ENCODE results near the gene LMO7.
"Not testable (repeated sequence)": the region's sequence is repeated elsewhere in the genome, so short reads cannot be mapped to it uniquely, and the experiment has no call there.

Gene LMO7

DNA sequence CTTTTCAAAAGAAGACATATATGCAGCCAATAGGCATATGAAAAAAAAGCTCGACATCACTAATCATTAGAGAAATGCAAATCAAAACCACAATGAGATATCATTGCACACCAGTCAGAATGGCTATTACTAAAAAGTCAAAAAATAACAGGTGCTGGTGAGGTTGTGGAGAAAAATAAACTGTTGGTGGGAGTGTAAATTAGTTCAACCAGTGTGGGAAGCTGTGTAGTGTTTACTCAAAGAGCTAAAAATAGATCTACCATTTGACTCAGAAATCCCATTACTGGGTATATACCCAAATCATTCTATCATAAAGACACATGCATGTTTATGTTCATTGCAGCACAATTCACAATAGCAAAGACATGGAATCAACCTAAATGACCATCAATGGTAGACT, 106.9 kb downstream of the LMO7 start:
- not testable (repeated sequence) for DNase-seq (ENCODE audit: low spot score)

DNA sequence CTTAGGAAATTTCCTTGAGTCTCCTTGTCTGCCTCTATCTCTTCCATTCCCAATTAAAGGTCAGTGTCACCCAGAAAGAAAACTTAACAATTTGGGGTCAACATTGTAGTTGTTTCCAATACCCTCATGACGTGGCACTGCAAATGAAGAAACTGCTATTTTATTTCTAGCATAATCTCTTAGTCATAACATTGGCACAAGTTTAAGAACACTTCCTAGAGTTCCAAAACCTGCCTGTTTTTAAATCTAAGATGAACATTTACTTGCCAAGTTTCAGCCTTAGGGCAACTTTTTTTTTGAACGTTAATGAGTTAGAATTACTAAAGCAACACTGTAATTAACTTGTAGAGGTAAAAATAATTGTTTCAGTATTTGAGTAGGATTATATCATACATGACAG, 108.0 kb downstream of the LMO7 start:
- DNase-seq (ENCODE audit: low spot score) = no peak

GRCh38 chr13:75745387-75745786, 109.3 kb downstream of the LMO7 start:
- DNase-seq (ENCODE audit: low spot score) = no peak

DNA sequence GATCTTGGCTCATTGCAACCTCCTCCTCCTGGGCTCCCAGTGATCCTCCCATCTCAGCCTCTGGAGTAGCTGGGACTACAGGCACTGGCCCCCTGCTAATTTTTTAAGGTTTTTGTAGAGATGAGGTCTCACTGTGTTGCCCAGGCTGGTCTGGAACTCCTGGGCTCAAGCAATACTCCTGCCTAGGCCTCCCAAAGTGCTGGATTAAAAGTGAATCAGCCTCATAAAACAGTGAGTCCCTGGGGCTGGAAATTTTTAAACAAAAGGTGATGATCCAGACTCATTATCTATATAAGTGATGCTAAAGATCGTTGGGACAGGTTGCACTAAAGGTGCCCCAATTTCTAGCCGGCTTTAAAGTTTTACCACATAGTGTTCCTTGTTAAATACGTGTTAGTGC, 112.7 kb downstream of the LMO7 start:
- DNase-seq (ENCODE audit: low spot score) = no peak

DNA sequence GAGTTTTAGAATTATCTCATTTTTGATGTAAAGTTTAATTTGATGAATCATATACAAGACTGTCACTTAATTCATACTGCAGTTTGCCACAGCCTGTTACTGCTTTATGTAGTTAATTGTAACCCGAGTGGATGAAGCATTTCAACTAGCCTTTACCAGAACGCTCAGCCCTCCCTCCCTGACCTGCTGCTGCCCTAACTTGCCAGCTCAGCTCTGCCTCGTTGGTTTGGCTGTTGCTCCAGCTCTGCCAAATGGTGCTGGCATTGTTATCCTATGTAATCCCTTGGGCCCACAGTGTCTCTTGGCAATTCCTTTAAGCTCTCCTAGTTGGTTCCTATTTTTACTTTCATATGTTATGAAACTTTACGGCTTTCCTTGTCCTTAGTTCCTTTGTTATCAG, 113.3 kb downstream of the LMO7 start:
- peak; percentile 42 for DNase-seq (ENCODE audit: low spot score)

GRCh38 chr13:75751350-75751749, 115.2 kb downstream of the LMO7 start:
- DNase-seq (ENCODE audit: low spot score) = no peak

GRCh38 chr13:75752826-75753225, 116.7 kb downstream of the LMO7 start:
- DNase-seq (ENCODE audit: low spot score) = no peak

DNA sequence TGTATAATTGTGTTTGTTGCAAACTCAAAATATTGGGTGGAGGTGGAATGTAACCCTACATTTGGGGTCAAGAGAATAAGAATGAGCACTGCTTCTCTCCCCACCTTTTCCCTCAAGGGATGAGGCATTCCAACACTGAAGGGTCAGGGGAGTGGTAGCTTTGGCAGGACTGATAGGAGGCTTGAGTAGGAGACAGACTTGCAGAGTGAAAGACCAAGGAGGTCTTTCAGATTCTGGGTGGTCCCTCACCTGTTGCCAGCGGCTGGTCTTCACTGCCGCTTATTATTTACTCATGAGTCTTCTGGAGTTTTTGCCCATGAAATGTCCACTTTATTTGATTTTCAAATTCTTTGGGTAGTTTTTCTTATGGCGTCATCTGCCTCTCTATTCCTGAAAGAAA, 118.8 kb downstream of the LMO7 start:
- DNase-seq (ENCODE audit: low spot score) = no peak

GRCh38 chr13:75757336-75757735, 121.2 kb downstream of the LMO7 start:
- DNase-seq (ENCODE audit: low spot score) = no peak

- DNase-seq (ENCODE audit: low spot score) = no peak
Observed at GRCh38 chr13:75759531-75759930, 123.4 kb downstream of the LMO7 start.

- no peak for DNase-seq (ENCODE audit: low spot score)
Observed at GRCh38 chr13:75760131-75761021, 124.2 kb downstream of the LMO7 start.

DNA sequence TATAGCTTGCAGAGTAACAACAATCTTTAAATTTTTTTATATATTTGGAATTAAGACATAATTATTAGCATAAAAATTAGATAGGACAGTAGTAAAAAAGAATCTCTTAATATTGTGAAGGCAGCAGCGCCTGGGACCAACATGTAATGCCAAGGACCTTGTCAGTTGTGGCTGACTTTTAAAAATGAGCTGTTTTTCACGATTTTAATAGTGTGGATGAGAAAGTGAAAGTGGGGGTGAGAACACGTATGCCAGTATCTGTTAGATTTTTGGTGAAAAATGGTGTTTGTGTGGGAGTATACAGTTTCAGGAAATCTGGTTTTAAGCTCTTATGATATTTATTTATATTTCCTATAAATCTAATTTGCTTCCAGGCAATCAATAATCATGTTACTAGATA, 125.2 kb downstream of the LMO7 start:
- DNase-seq (ENCODE audit: low spot score) = no peak

DNA sequence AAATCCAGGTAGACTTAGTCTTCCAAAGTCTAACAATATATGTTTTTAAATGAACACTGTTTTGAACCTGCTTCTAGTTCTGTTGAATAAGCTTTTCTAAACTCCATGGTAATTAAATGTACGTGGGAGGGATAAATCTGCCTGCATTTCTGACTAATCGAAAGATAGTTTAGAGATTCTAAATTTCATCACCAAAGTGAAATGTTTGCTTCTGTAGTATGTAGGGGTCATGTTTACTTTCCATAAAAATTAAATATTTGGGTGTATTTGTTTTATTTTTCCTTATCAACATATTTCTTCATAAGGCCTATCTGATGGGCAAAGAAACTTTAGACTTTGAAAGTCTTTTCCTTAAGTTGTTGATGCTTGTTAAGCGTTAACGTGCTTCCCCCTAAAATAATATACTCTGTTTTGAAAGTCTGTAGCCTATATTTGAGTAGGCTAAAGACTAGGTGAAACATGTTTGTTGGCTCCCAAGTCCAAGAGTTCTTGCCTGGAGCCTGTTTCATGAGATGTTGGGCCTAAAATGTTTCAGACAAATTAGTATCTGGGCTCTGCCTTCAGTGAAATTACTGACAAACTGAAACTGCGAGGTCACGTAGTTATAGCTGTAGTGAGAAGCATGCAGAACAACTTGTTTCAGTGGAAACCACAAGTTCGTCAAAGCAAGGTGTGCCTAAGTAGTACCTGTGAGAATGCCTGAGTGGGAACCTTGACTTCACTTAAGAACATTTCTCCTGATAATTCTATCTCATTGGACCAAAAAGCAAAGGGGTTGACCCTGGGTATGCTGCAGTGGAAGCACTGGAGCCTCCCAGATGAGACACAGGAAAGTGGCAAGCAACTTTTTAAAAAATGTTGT, 126.2 kb downstream of the LMO7 start:
- no peak for DNase-seq (ENCODE audit: low spot score)

GRCh38 chr13:75762955-75763354, 126.8 kb downstream of the LMO7 start:
- DNase-seq (ENCODE audit: low spot score) = no peak

DNA sequence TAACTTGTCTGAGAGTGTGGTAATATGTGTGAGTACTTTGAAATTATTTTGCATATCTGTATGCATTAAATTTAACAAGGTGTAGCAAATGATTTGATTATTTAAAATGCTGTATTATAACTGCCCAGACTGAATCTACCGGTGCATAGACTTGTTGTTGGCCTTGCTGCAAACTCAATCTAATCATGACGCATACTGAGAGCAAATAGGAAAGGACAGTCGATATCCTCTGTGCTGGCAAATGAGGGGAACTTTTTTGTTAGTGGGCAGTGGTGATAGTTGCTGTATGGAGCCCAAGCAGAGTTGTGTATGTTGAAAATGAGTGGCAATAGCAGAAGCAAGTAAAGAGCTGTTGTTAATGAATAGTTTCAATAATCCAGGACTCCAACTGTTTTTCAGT, 127.4 kb downstream of the LMO7 start:
- no peak for DNase-seq (ENCODE audit: low spot score)

GRCh38 chr13:75764251-75764925, 128.3 kb downstream of the LMO7 start:
- no peak for DNase-seq (ENCODE audit: low spot score)

DNA sequence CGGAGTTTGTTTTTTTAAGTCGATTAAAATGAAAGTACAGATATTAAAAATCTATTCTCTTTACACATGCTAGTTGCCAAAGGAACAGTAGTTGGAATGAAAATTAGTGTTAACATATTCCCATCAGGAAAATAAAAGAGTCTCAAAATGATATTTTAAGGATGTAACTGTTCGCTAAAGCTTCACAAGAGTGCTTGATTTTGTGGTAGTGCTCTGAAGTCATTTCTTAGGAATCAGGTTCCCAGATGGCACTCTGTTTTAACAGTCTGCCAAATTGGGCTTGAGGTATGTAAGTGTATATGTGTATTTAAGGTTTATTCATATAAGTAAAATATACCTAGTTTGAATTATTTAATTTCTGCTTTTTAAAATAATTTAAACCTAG, 128.8 kb downstream of the LMO7 start:
- no peak for DNase-seq (ENCODE audit: low spot score)

DNA sequence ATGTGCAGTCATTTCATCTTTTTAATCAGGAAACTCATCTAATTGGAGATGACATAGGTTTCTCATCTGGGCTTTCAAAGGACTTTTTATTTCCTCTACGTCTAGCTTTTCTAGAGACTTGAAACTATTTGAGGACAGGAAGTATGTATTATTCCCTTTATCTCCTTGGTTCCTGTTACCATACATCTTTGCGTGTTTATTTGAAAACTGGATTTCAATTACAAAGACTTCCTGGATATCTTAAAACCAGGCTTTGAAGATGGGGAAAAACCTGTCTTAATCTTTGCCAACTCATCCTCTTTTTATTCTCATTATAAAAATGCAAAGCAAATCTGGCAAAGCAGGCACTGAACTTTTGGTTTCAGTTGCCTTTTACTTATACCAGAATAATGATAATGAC, 130.5 kb downstream of the LMO7 start:
- no peak for DNase-seq (ENCODE audit: low spot score)

- no peak for DNase-seq (ENCODE audit: low spot score)
Observed at GRCh38 chr13:75769141-75769905, 133.2 kb downstream of the LMO7 start.

GRCh38 chr13:75770164-75770563, 134.0 kb downstream of the LMO7 start:
- DNase-seq (ENCODE audit: low spot score) = no peak

DNA sequence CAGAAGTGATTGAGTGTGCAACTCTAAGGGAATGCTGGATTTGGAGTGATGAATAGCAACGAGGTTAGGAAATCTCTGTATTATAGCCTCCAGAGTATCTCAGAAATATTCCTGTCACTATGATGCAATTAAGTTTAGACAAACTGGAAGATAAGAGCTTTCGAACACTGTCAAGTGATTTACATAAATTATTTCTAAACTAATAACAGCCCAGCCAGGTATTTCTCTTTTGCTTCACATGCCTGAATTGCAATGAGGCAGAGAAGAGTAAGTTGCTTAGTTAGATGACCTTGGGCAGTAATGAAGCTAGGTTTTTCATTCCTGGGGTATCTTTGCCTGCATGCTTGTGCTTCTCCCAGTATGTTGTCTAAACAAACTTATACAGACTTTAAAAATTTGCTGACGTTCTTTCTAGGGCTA, 134.5 kb downstream of the LMO7 start:
- no peak for DNase-seq (ENCODE audit: low spot score)

- DNase-seq (ENCODE audit: low spot score) = no peak
Observed at GRCh38 chr13:75771226-75771625, 135.1 kb downstream of the LMO7 start.
